ENCODE data around the gene SELENOM. TPM values are rescaled to one million over a fixed set of nuclear protein-coding genes. Genes with fewer than 3 reads are reported as not detected.
"Not testable (repeated sequence)": the region's sequence is repeated elsewhere in the genome, so short reads cannot be mapped to it uniquely, and the experiment has no call there.

The SELENOM gene
- total RNA-seq, 1 experiment from 2014 or later = 32.0 TPM

GRCh38 chr22:31106731-31107177, 614 bp downstream of the SELENOM start:
- no peak for DNase-seq (ENCODE audit: extremely low read depth, low read depth)

DNA sequence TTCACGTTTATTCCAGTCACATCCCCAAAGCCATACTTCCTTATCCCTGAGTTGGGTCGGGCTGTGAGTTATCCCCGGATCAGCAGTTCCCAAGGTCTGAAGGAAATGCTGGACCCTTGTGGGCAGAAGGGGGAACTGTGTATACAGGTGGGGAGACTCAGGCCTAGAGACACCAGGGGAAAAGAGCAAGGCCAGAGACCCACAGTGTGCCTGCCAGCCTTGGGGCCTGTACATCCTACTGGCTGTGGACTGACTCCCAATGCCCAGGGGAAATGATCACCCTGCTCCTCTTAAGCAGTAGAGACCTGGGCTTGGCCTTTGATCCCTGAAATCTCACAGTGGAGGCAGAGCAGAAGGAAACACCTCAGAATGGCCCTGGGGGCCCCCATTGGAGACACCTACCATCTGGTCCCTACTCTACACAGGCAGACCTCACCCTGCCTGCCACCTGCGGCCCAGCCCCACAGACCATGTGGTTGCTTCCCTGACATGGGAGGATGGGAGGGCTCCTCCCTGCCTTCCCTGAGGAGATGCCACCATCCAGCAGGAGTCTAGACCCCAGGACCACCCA, 1.3 kb downstream of the SELENOM start:
- no peak for DNase-seq (ENCODE audit: extremely low read depth, low read depth)

GRCh38 chr22:31105282-31105929, 2.0 kb downstream of the SELENOM start:
- DNase-seq (ENCODE audit: extremely low read depth, low read depth) = no peak

DNA sequence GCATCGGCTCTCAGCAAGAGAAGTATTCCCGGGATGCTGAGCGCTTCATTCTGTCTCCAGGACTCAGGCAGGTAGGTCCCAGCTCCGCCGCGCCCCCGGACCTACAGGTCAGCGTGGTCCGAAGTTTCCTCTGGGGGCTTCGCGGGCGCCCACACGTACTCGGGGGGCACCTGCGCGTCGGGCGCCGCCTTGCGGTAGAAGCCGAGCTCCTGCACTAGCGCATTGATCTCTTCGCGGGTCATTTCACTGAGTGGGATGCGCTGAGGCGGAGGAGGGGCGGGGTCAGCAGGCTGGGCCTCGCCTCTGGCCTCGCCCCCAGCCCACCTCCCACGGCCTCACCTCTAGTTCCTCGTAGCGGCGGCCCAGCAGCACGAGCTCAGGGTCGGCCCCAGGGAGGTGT, 2.5 kb downstream of the SELENOM start:
- no peak for DNase-seq (ENCODE audit: extremely low read depth, low read depth)

DNA sequence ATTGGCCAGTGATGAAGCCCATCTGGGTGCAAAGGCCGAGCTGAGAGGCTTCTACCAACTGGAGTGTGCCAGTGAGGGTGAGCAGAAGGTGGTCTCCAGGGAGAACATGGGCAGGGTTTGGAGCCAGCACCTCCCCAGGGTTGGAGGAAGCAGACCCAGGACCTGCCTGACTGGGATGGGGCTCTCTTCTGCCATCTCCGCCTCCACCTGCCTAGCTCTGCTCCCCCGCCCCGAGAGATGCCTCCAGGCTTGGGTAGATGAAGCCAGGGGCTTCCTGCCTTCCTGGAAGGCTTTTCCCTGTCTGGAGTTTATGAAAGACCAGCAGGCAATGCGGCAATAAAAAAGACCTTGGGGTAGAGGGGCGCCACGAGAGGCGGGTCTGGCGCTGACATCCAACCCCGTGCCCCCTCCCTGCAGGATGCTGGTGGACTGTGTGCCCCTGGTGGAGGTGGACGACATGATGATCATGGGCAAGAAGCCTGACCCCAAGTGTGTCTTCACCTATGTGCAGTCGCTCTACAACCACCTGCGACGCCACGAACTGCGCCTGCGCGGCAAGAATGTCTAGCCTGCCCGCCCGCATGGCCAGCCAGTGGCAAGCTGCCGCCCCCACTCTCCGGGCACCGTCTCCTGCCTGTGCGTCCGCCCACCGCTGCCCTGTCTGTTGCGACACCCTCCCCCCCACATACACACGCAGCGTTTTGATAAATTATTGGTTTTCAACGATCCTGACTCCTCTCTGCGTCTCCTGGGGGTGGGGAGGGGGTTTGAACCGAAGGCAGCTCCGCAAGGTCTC, 3.3 kb downstream of the SELENOM start:
- no peak for DNase-seq (ENCODE audit: extremely low read depth, low read depth)

DNA sequence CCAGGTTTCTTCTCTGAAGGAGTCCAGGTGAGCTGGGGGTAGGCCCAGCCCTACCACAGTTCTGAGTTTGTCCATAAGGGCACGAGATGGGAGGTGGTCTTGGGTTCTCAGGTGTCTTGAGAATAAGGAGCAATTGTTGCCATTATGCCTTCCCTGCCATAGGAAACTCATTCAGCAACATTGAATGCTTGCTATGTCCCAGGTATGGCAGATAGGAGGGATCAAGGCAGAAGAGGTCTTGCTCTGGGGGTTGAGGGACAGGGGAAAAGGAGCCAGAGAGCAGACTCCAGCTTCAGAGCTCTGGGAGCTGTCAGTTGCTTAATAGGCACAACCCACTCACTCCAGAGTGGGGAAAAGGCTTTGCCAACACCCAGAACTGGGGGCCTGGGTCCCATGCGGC, 4.3 kb downstream of the SELENOM start:
- DNase-seq (ENCODE audit: extremely low read depth, low read depth) = no peak

- no peak for DNase-seq (ENCODE audit: extremely low read depth, low read depth)
These were observed 4.8 kb downstream of the SELENOM start for GRCh38 chr22:31102441-31103081.

GRCh38 chr22:31100762-31101525, 6.4 kb downstream of the SELENOM start:
- no peak for DNase-seq (ENCODE audit: extremely low read depth, low read depth)

DNA sequence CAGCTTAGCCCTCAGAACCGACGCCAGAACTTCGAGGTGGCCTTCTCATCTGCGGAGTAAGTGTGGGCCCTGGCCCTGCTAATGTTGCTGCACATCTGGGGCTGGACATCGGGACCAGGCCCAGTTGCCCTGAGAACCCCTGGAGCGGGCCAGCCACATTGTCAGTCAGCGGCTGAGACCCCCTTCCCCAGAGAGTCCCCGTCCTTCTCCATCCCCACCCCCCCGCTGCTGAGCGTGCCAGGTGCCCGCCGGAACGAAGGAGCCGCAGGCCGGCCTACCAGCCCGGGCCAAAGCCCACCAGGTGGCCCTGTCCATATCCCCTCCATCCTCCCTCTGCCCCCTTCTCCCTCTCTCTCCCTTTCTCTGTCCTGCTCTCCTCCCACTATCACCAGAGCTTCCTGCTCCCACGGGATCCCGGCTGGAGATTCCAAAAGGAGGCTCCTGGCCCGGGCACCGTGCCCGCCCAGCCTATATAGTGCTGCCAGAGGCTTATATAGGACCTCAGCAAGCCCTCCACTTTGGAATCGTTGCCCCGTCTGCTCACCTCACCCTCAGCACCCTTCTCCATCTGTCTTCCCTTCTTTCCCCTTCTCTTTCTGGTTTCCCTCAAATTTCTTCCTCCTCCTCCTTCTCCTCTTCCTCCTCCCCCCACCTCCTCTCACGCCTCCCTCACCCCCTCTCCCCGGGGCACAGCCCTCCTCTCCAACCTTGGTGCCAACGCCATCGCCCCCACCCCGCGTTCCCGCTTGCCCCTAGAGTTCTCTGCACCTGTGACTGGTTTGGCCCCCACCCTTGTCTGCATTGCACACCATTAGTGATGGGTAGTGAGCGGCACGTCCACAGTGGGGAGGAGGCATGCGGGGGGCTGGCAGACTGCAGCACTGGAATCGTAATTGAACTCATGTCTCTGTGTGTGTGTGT, 7.3 kb downstream of the SELENOM start:
- no peak for DNase-seq (ENCODE audit: extremely low read depth, low read depth)

DNA sequence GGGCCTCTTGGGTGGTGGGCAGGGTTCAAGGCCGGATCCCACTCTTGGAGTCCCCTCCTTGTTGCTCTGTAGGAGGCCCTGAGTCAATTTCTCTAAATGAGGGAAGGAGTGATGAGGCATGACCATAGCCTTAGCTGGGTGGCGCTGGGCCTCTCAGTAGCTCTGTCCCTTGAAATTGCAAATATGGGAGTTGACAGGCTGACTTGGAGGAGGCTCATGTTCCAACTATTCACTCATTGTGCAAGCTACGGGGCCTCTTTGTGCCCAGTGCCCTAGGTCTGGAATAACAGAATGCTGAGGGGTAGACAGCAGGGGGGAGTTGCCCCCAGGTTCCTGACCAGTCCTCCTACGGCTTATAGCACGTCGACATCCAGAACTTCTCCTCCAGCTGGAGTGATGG, 8.0 kb downstream of the SELENOM start:
- no peak for DNase-seq (ENCODE audit: extremely low read depth, low read depth)

DNA sequence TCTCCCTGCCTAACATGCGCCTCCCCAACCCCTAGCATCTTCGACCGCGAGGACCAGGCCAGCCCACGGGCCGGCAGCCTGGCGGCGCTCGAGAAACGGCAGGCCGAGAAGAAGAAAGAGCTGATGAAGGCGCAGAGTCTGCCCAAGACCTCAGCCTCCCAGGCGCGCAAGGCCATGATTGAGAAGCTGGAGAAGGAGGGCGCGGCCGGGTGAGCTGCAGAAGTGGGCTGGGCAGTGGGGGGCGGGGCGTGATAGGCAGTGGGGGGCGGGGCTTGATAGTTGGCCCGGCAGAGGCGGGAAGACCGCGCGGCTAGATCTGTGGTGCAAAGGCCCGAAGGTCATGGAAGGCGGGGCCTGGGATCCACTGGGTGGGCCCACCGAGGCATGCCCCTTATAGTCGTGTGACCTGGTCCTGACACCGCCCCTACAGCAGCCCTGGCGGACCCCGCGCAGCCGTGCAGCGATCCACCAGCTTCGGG, 8.7 kb downstream of the SELENOM start:
- DNase-seq (ENCODE audit: extremely low read depth, low read depth) = no peak

- no peak for DNase-seq (ENCODE audit: extremely low read depth, low read depth)
These were observed 9.3 kb downstream of the SELENOM start for GRCh38 chr22:31097941-31098631.

GRCh38 chr22:31097539-31097938, 9.8 kb downstream of the SELENOM start:
- not testable (repeated sequence) for DNase-seq (ENCODE audit: extremely low read depth, low read depth)

GRCh38 chr22:31096657-31097279, 10.6 kb downstream of the SELENOM start:
- no peak for DNase-seq (ENCODE audit: extremely low read depth, low read depth)

DNA sequence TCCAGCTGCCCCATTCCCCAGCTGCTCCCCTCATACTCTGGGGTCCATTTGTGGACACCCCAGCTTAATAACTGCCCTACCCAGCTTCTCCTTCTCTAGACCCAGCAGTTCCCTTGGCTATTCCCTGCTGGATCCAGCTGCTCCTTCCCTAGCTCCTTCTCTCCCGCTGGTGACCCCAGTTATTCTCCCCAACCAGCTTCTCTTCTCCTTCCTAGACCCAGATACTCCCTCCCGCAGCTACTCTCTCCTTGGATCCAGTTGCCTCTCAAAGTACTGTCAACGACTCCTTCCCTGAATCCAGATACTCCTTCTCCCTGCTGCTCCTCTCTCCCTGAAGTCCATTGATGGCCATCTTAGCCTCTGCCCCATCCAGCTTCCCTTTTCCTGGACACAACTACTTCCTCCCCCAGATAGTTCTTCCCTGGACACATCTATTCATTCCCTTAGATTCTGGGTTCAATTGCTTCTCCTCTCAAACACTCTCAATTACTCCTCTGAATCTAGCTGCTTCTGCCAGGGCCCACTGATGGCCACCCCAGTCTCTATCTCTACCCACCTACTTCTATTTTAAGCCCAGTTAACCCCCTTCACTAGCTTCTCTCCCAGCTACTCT, 11.6 kb downstream of the SELENOM start:
- no peak for DNase-seq (ENCODE audit: extremely low read depth, low read depth)

DNA sequence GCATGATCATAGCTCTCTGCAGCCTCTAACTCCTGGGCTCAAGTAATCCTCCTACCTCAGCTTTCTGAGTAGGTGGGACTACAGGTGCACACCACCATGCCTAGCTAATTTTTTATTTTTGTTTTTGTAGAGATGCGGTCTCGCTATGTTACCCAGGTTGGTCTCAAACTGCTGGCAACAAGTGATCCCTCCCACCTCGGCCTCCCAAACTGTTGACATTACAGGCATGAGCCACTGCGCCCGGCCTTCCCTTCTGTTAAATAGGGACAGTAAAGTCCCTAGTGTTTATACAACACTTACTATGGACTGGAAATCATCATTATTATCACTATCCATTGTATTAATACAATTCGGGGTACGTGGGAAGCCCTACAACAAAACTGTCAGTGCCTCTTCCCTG, 12.6 kb downstream of the SELENOM start:
- DNase-seq (ENCODE audit: extremely low read depth, low read depth) = no peak

GRCh38 chr22:31094021-31094551, 13.3 kb downstream of the SELENOM start:
- DNase-seq (ENCODE audit: extremely low read depth, low read depth) = no peak

All from NCI-H460 (cell line).